Astrocyte of the spinal cord (primary cell): ENCODE data around the gene STMN3.

ENCODE experiments used
- DNase-seq: peaks from one replicate; pipeline ENCODE4 v3.0.0; 2011; ENCODE audit warnings: low read depth, low spot score
- H3K4me3 ChIP-seq: 2 replicates; pipeline ENCODE4 v1.5.1; 2011; ENCODE audit warnings: low read depth, mild to moderate bottlenecking, low read length, moderate library complexity
- in situ Hi-C: cut with HindIII; loops from 2 replicates; pipeline ENCODE4 v1.10.0; 2017; ENCODE audit warnings: low sequenced_read_pairs
- TF ChIP-seq, protein P1 (sequence below): IDR thresholded peaks from 2 replicates; pipeline ENCODE4 v1.5.1; 2012; ENCODE audit warnings: low read depth, mild to moderate bottlenecking, low read length, inconsistent platforms

Gene STMN3

DNA sequence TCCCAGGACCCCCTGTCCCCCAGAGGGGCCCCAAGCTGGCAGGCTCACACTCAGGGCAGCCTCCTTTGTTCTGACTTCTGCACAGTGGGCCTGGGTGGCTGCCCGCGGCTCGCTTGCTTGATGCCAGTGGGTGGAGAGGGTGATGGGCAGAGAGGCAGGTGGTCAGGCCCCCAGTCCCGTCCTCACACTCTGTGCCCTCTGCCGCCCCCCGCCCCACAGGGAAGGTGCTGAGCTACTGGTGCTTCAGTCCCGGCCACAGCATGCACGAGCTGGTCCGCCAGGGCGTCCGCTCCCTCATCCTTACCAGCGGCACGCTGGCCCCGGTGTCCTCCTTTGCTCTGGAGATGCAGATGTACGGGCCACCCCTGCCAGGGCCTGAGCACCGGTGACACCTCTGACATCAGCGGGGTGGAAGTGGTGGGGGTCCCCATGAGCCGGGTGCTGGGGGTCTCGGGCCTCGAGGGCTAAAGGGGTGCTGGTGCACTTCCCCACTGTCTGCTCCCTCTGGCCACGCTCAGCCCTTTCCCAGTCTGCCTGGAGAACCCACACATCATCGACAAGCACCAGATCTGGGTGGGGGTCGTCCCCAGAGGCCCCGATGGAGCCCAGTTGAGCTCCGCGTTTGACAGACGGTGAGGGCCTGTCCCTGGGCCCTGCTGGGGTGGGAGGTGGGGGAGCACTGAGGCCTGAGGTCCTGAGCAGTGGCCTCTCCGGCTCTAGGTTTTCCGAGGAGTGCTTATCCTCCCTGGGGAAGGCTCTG is 34.4 kb upstream of the STMN3 start:
- no peak overlapping the region for H3K4me3 ChIP-seq
- no peak for DNase-seq
- in situ Hi-C loops: no loop called here
- TF ChIP-seq, protein P1, sequence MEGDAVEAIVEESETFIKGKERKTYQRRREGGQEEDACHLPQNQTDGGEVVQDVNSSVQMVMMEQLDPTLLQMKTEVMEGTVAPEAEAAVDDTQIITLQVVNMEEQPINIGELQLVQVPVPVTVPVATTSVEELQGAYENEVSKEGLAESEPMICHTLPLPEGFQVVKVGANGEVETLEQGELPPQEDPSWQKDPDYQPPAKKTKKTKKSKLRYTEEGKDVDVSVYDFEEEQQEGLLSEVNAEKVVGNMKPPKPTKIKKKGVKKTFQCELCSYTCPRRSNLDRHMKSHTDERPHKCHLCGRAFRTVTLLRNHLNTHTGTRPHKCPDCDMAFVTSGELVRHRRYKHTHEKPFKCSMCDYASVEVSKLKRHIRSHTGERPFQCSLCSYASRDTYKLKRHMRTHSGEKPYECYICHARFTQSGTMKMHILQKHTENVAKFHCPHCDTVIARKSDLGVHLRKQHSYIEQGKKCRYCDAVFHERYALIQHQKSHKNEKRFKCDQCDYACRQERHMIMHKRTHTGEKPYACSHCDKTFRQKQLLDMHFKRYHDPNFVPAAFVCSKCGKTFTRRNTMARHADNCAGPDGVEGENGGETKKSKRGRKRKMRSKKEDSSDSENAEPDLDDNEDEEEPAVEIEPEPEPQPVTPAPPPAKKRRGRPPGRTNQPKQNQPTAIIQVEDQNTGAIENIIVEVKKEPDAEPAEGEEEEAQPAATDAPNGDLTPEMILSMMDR: no peak

DNA sequence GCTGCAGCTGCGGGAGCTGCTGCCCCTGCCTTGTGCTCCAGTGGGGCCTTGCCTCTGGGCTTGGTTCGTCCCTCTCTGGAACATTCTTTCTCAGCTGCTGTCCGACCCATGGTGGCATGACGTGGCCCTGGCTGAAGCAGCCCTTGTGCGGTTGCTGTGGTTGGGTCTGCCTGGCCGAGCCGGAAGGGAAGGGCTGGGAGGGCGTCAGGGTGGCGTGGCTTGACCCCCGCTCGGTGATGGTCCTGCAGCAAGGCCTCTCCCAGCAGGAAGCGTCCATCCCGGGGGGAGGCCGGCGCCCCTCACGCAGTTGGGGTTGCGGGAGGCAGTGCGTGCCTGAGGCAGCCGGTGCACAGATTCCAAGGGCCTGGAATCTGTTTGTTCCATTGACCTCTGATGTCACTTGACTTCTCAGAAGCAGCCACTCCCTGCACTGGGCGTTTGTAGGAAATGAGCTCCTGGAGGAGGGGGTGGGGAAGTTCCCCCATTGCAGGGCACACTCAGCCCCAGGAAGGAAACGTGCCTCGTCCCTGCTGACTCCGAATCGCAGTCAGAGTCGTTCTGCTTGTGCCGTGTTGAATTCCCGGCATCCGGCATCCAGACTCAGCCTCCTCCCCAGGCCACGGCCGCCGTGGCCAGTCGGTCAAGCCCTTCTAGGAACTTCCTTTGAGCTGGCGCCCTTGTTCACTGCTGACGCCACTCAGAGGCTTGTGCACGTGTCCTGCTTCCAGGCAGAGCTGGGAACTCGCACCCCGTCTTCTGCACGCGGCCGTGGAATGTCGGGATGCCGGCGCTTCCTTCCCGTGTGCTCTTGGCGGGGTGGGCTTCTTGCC is 33.5 kb upstream of the STMN3 start:
- TF ChIP-seq, protein P1: no peak
- no peak overlapping the region for H3K4me3 ChIP-seq
- in situ Hi-C loops: no loop called here
- DNase-seq: peak; percentile 80

DNA sequence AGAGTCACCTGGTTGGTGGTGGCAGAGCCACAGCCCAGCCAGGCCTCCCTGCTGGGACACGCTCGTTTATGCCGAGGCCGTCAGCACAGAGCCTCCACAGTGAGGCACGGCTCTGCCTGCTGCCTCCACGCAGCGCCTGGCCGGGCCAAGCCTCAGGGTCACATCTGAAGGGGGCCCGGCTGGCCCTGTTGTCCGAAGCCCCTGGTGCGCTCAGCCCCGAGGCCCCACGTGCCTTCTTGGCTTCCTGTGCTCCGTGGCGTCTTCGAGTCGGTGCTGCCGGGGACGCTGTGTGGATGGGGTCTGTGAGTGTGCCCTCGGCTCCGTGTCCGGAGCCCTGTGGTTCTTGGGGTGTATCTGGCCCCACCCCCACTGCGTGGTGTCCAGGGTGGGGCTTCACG is 32.9 kb upstream of the STMN3 start:
- in situ Hi-C loops: no loop called here
- TF ChIP-seq, protein P1: no peak
- no peak overlapping the region for H3K4me3 ChIP-seq
- DNase-seq: no peak

DNA sequence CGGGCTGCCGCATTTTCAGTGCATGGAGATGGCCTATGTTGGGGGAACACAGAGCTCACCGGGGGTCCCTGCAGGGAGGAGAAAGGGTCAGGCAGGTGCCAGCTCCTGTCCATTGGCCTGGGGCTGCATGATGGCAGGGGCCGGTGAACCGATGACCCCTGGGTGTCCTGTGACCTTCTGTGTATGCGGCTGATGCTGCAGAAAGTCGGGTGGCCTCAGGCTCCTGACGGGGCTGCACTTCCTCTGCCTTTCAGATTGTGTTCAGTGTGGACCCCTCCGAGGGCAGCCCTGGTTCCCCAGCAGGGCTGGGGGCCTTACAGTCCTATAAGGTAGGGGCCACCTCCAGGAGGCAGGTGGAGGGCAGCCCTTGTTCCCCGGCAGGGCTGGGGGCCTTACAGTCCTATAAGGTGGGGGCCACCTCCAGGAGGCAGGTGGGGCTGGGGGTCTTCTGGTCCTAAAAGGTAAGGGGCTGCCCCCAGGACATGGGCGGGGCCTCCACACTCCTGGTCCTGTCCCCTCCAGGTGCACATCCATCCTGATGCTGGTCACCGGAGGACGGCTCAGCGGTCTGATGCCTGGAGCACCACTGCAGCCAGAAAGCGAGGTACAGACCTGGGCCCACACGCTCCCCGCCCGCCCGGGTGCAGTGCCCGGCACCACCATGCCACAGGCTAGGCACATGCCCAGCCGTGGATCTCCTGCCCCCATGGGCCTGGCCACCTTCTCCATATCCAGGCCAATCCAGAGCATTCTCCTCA is 32.2 kb upstream of the STMN3 start:
- DNase-seq: no peak
- in situ Hi-C loops: no loop called here
- TF ChIP-seq, protein P1: no peak
- no peak overlapping the region for H3K4me3 ChIP-seq

DNA sequence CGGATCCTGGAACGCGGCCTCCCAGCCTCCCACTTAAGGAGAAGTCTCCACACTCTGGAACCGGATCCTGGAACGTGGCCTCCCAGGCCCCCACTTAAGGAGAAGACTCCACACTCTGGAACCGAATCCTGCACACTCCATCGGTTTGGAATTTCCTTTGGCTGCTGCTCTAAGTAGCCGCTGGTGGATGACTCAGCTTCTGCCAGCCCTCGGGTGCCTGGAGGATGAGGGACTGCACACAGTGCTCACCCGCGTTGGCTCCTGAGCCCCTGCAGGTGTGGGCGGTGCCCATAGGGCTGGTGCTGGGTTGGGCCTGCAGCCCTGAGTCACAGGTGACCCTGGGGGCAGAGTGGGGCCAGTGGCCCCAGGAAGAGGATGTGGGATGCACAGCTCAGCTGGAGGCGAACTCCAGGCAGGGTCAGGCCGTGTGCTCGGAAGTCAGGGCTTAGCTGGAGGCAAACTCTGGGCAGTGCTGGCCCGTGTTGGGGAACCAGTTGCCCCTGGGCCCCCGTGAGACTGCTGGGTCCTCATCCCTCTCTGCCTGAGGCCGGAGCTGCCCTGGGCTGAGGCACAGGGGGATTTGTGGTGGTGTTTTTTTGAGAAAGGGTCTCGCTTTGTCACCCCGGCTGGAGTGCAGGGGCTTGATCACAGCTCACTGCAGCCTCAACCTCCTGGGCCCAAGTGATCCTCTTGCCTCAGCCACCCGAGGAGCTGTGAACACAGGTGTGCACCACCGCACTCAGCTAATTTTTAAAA is 29.3 kb upstream of the STMN3 start:
- DNase-seq: peak; percentile 96
- H3K4me3 ChIP-seq: no peak overlapping the region
- in situ Hi-C loops: no loop called here
- TF ChIP-seq, protein P1: no peak
